GM23338 (cell line): ENCODE data around the gene RNU5B-1. TPM values are rescaled to one million over a fixed set of nuclear protein-coding genes. Genes with fewer than 3 reads are reported as not detected.

ENCODE experiments used
- ATAC-seq: fragments of 200-7000 bp; cut with Tn5 transposase; 3 replicates; pipeline ENCODE4 v1.9.1; 2020
- DNase-seq: peaks from one replicate; pipeline ENCODE4 v3.0.0-alpha.2; 2015; ENCODE audit warnings: low spot score
- H2AFZ ChIP-seq: fragments of 200-600 bp; sonication (generic); 2 replicates; pipeline ENCODE4 v1.8.0; 2016; ENCODE audit warnings: antibody characterized with exemption, mild to moderate bottlenecking, moderate library complexity
- H3F3A ChIP-seq: fragments of 200-600 bp; sonication (generic); replicated peaks from 2 replicates; pipeline ENCODE4 v1.8.0; 2017; ENCODE audit warnings: antibody characterized with exemption, mixed run types, low read depth
- H3K27ac ChIP-seq: fragments of 200-600 bp; sonication (generic); 2 replicates; pipeline ENCODE4 v1.6.1; 2016; ENCODE audit warnings: low read depth
- H3K27me3 ChIP-seq: fragments of 200-600 bp; sonication (generic); 2 replicates; pipeline ENCODE4 v1.8.0; 2016; ENCODE audit warnings: mild to moderate bottlenecking, mixed run types, moderate library complexity; ENCODE audit not compliant: insufficient read depth
- H3K36me3 ChIP-seq: fragments of 200-600 bp; sonication (generic); 2 replicates; pipeline ENCODE4 v1.8.0; 2016; ENCODE audit warnings: mild to moderate bottlenecking; ENCODE audit not compliant: insufficient read depth
- H3K4me1 ChIP-seq: fragments of 200-600 bp; sonication (generic); 2 replicates; pipeline ENCODE4 v1.8.0; 2016; ENCODE audit warnings: mild to moderate bottlenecking, moderate library complexity; ENCODE audit not compliant: insufficient read depth
- H3K4me2 ChIP-seq: fragments of 200-600 bp; sonication (generic); 2 replicates; pipeline ENCODE4 v1.7.1; 2017; ENCODE audit warnings: mixed run types
- H3K4me3 ChIP-seq: fragments of 200-600 bp; sonication (generic); 2 replicates; pipeline ENCODE4 v1.6.1; 2016; ENCODE audit warnings: mixed run types
- H3K79me2 ChIP-seq: fragments of 200-600 bp; sonication (generic); replicated peaks from 2 replicates; pipeline ENCODE4 v1.8.0; 2017; ENCODE audit warnings: mild to moderate bottlenecking; ENCODE audit not compliant: insufficient read depth
- H3K9me2 ChIP-seq: fragments of 200-600 bp; sonication (generic); 2 replicates; pipeline ENCODE4 v1.8.0; 2017; ENCODE audit not compliant: insufficient read depth
- H4K20me1 ChIP-seq: fragments of 200-600 bp; sonication (generic); replicated peaks from 2 replicates; pipeline ENCODE4 v1.8.0; 2017; ENCODE audit warnings: mild to moderate bottlenecking; ENCODE audit not compliant: insufficient read depth
- H3K27ac Mint-ChIP-seq: 2 replicates; pipeline ENCODE4 v1.8.0; 2020; ENCODE audit warnings: inconsistent platforms, mild to moderate bottlenecking, moderate library complexity, mixed read lengths
- H3K27me3 Mint-ChIP-seq: 3 replicates; pipeline ENCODE4 v1.8.0; 2022; ENCODE audit warnings: low read depth, mild to moderate bottlenecking, moderate library complexity, mixed read lengths, inconsistent platforms; ENCODE audit not compliant: insufficient read depth, poor library complexity
- H3K36me3 Mint-ChIP-seq: 3 replicates; pipeline ENCODE4 v1.8.0; 2021; ENCODE audit warnings: low read depth, mild to moderate bottlenecking, inconsistent platforms, moderate library complexity, mixed read lengths
- H3K4me1 Mint-ChIP-seq: 3 replicates; pipeline ENCODE4 v1.8.0; 2020; ENCODE audit warnings: mild to moderate bottlenecking, inconsistent platforms, mixed read lengths
- H3K4me3 Mint-ChIP-seq: 3 replicates; pipeline ENCODE4 v1.8.0; 2021; ENCODE audit warnings: moderate library complexity, mild to moderate bottlenecking, inconsistent platforms, mixed read lengths
- H3K9me3 Mint-ChIP-seq: 3 replicates; pipeline ENCODE4 v1.8.0; 2020; ENCODE audit warnings: moderate library complexity, mild to moderate bottlenecking, inconsistent platforms, mixed read lengths
- CREB1 ChIP-seq: fragments of 250-450 bp; sonication (Bioruptor Pico); IDR thresholded peaks from 2 replicates; pipeline ENCODE4 v1.5.0; 2020; ENCODE audit warnings: low read depth, mild to moderate bottlenecking, moderate library complexity
- EZH2 ChIP-seq: fragments of 200-600 bp; sonication (generic); IDR thresholded peaks from one replicate; pipeline ENCODE4 v1.8.0; 2017; ENCODE audit warnings: antibody characterized with exemption, mild to moderate bottlenecking, low read depth; ENCODE audit not compliant: unreplicated experiment
- REST ChIP-seq: IDR thresholded peaks from one replicate; pipeline ENCODE4 v1.6.1; 2018; ENCODE audit warnings: antibody characterized with exemption; ENCODE audit not compliant: unreplicated experiment
- STAT1 ChIP-seq: IDR thresholded peaks from one replicate; pipeline ENCODE4 v1.6.1; 2016; ENCODE audit warnings: antibody characterized with exemption; ENCODE audit not compliant: unreplicated experiment
- ZNF331 ChIP-seq: fragments of 250-450 bp; sonication (Bioruptor Pico); IDR thresholded peaks from 2 replicates; pipeline ENCODE4 v1.5.0; 2020; ENCODE audit warnings: low read depth, mild to moderate bottlenecking, moderate library complexity
- polyA plus RNA-seq: library from polyadenylated mRNA; unstranded; fragments of >200 nt; fragmentation: Nextera tagmentation; extraction: Ambion mirVana; gene quantifications from 2 replicates; pipeline ENCODE4 v1.2.1, GENCODE V29; 2016
- total RNA-seq: library from RNA; depleted of rRNA; stranded (reverse); fragments of >200 nt; shearing (Covaris generic); gene quantifications from 2 replicates; pipeline ENCODE4 v1.2.3, GENCODE V29; 2014
- TF ChIP-seq, protein P1 (sequence below): fragments of 250-450 bp; sonication (Bioruptor Pico); IDR thresholded peaks from 2 replicates; pipeline ENCODE4 v1.5.0; 2020; ENCODE audit warnings: mild to moderate bottlenecking, moderate library complexity

RNU5B-1 gene
- total and polyA plus RNA-seq, 2 experiments from 2014 or later: not detected

DNA sequence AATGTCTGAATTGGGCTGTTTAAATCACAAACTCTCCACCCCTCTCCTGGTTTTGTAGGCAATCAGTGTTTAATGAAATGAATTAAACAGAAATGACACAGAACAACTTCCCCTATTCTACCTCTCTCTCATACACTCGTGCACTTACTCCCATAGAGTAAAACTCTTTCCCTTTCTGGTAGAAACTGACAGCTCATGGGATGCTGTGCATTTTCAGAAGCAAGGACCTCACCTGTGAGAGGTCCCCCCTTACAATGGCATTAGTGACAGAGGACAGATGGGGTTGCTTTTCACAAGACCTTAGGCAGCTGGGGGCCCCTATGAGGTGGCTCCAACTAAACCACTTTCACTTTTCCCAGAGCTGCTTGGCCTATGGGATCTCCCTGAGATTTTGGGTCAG is 49.7 kb upstream of the RNU5B-1 start:
- H3F3A ChIP-seq: no peaks in the 10 kb centered on the region
- no peak for DNase-seq
- H3K36me3 Mint-ChIP-seq: no peaks in the 10 kb centered on the region
- H3K9me3 Mint-ChIP-seq: no peaks in the 10 kb centered on the region
- no peaks in the 10 kb centered on the region for H3K9me2 ChIP-seq
- H3K27me3 Mint-ChIP-seq: no peaks in the 10 kb centered on the region
- H3K27ac ChIP-seq: no peak overlapping the region
- ATAC-seq: no peak
- H4K20me1 ChIP-seq: no peaks in the 10 kb centered on the region
- no peaks in the 10 kb centered on the region for H3K79me2 ChIP-seq
- H3K4me1 Mint-ChIP-seq: 0 out of 3 replicates have a peak, but pooled peaks cover 2% of the 10 kb centered on the region
- H3K27me3 ChIP-seq: no peaks in the 10 kb centered on the region
- H3K4me1 ChIP-seq: no peaks in the 10 kb centered on the region
- no peak overlapping the region for H3K4me3 ChIP-seq
- H3K4me2 ChIP-seq: no peak overlapping the region
- no peak overlapping the region for H3K4me3 Mint-ChIP-seq
- H2AFZ ChIP-seq: no peak overlapping the region
- TF ChIP-seq, protein P1, sequence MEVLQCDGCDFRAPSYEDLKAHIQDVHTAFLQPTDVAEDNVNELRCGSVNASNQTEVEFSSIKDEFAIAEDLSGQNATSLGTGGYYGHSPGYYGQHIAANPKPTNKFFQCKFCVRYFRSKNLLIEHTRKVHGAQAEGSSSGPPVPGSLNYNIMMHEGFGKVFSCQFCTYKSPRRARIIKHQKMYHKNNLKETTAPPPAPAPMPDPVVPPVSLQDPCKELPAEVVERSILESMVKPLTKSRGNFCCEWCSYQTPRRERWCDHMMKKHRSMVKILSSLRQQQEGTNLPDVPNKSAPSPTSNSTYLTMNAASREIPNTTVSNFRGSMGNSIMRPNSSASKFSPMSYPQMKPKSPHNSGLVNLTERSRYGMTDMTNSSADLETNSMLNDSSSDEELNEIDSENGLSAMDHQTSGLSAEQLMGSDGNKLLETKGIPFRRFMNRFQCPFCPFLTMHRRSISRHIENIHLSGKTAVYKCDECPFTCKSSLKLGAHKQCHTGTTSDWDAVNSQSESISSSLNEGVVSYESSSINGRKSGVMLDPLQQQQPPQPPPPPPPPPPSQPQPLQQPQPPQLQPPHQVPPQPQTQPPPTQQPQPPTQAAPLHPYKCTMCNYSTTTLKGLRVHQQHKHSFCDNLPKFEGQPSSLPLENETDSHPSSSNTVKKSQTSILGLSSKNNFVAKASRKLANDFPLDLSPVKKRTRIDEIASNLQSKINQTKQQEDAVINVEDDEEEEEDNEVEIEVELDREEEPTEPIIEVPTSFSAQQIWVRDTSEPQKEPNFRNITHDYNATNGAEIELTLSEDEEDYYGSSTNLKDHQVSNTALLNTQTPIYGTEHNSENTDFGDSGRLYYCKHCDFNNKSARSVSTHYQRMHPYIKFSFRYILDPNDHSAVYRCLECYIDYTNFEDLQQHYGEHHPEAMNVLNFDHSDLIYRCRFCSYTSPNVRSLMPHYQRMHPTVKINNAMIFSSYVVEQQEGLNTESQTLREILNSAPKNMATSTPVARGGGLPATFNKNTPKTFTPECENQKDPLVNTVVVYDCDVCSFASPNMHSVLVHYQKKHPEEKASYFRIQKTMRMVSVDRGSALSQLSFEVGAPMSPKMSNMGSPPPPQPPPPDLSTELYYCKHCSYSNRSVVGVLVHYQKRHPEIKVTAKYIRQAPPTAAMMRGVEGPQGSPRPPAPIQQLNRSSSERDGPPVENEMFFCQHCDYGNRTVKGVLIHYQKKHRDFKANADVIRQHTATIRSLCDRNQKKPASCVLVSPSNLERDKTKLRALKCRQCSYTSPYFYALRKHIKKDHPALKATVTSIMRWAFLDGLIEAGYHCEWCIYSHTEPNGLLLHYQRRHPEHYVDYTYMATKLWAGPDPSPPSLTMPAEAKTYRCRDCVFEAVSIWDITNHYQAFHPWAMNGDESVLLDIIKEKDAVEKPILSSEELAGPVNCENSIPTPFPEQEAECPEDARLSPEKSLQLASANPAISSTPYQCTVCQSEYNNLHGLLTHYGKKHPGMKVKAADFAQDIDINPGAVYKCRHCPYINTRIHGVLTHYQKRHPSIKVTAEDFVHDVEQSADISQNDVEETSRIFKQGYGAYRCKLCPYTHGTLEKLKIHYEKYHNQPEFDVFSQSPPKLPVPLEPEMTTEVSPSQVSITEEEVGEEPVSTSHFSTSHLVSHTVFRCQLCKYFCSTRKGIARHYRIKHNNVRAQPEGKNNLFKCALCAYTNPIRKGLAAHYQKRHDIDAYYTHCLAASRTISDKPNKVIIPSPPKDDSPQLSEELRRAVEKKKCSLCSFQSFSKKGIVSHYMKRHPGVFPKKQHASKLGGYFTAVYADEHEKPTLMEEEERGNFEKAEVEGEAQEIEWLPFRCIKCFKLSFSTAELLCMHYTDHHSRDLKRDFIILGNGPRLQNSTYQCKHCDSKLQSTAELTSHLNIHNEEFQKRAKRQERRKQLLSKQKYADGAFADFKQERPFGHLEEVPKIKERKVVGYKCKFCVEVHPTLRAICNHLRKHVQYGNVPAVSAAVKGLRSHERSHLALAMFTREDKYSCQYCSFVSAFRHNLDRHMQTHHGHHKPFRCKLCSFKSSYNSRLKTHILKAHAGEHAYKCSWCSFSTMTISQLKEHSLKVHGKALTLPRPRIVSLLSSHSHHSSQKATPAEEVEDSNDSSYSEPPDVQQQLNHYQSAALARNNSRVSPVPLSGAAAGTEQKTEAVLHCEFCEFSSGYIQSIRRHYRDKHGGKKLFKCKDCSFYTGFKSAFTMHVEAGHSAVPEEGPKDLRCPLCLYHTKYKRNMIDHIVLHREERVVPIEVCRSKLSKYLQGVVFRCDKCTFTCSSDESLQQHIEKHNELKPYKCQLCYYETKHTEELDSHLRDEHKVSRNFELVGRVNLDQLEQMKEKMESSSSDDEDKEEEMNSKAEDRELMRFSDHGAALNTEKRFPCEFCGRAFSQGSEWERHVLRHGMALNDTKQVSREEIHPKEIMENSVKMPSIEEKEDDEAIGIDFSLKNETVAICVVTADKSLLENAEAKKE (CRISPR knock-in tag): no peak
- TF ChIP-seq CREB1: no peak
- TF ChIP-seq REST: no peak
- no peak for TF ChIP-seq ZNF331 (CRISPR knock-in tag)
- TF ChIP-seq STAT1: no peak
- TF ChIP-seq EZH2: no peak
- H3K36me3 ChIP-seq: no peaks in the 10 kb centered on the region
- H3K27ac Mint-ChIP-seq: no peak overlapping the region
